HAP-1 (cell line): ENCODE measurements around the gene PGR.

Experiments used
- DNase-seq, 2 experiments: peaks; one replicate each; pipeline ENCODE4 v3.0.0-alpha.2; 2016 to 2020; ENCODE audit warnings: low spot score in 2 of 2
- H3K27me3 ChIP-seq: fragments of 250-450 bp; sonication (Bioruptor Pico); 2 replicates; pipeline ENCODE4 v1.5.1; 2020; ENCODE audit warnings: low read depth, mild to moderate bottlenecking, moderate library complexity
- H3K36me3 ChIP-seq: fragments of 250-450 bp; sonication (Bioruptor Pico); replicated peaks from 2 replicates; pipeline ENCODE4 v1.5.1; 2020; ENCODE audit warnings: mild to moderate bottlenecking
- H3K4me1 ChIP-seq: fragments of 250-450 bp; sonication (Bioruptor Pico); 2 replicates; pipeline ENCODE4 v1.5.1; 2020; ENCODE audit warnings: mild to moderate bottlenecking
- H3K4me3 ChIP-seq: fragments of 250-450 bp; sonication (Bioruptor Pico); 2 replicates; pipeline ENCODE4 v1.5.1; 2020; ENCODE audit warnings: mild to moderate bottlenecking, moderate library complexity
- H3K9me3 ChIP-seq: fragments of 250-450 bp; sonication (Bioruptor Pico); 2 replicates; pipeline ENCODE4 v1.5.1; 2020; ENCODE audit warnings: mild to moderate bottlenecking, moderate library complexity
- in situ Hi-C: fragments of 300-500 bp; cut with MboI; formaldehyde crosslinking; loops from 3 replicates; pipeline ENCODE4 v1.14.3; 2020; ENCODE audit warnings: low sequenced_read_pairs, inconsistent platforms, mixed read lengths

The PGR gene

GRCh38 chr11:101129203-101129943 lies at the start of gene PGR:
TSS of gene PGR (minus strand) at chr11:101129813. CDS start at chr11:101129070, 743 bp downstream.
- in situ Hi-C loops, result no loop called here
- peak; percentile 6 to 41 for DNase-seq
- no peaks in the 10 kb centered on the region for H3K9me3 ChIP-seq
- H3K36me3 ChIP-seq, result no peaks in the 10 kb centered on the region
- no peak within 1 kb of the TSS for H3K4me3 ChIP-seq
- peaks cover 80% of the 10 kb centered on the region for H3K27me3 ChIP-seq
- H3K4me1 ChIP-seq, result no peaks in the 10 kb centered on the region

GRCh38 chr11:101176381-101176780 lies 46.8 kb upstream of the PGR start:
- no peaks in the 10 kb centered on the region for H3K27me3 ChIP-seq
- no peak for DNase-seq
- no peaks in the 10 kb centered on the region for H3K4me1 ChIP-seq
- no peaks in the 10 kb centered on the region for H3K36me3 ChIP-seq
- no peaks in the 10 kb centered on the region for H3K9me3 ChIP-seq
- in situ Hi-C loops, result no loop called here
- H3K4me3 ChIP-seq, result no peak overlapping the region

GRCh38 chr11:101169944-101170343 lies 40.3 kb upstream of the PGR start:
- Histone ChIP-seq H3K27me3 (no peaks in the 10 kb centered on the region), H3K9me3 (no peaks in the 10 kb centered on the region), H3K36me3 (no peaks in the 10 kb centered on the region), H3K4me3 (no peak overlapping the region), H3K4me1 (no peaks in the 10 kb centered on the region)
- DNase-seq, result no peak
- in situ Hi-C loops, result no loop called here

GRCh38 chr11:101166038-101166437 lies 36.4 kb upstream of the PGR start:
- Histone ChIP-seq H3K27me3 (no peaks in the 10 kb centered on the region), H3K9me3 (no peaks in the 10 kb centered on the region), H3K4me1 (no peaks in the 10 kb centered on the region), H3K4me3 (no peak overlapping the region), H3K36me3 (no peaks in the 10 kb centered on the region)
- in situ Hi-C loops, result no loop called here
- DNase-seq, result no peak

DNA sequence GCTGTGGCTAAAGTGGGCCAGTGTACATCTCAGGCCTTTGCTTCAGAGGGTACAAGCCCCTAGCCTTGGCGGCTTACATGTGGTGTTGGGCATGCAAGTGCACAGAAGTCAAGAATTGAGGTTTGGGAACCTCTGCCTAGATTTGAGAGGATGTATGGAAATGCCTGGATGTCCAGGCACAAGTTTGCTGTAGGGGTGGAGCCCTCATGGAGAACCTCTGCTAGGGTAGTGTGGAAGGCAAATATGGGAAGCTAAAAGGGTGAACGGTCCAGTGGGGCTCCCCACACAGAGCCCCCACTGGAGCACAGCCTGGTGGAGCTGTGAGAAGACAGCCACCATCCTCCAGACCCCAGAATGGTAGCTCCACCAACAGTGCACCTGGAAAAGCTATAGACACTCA lies 28.5 kb upstream of the PGR start:
- Histone ChIP-seq H3K4me3 (no peak overlapping the region), H3K9me3 (no peaks in the 10 kb centered on the region), H3K4me1 (no peaks in the 10 kb centered on the region), H3K27me3 (no peaks in the 10 kb centered on the region), H3K36me3 (no peaks in the 10 kb centered on the region)
- in situ Hi-C loops, result no loop called here
- no peak for DNase-seq

DNA sequence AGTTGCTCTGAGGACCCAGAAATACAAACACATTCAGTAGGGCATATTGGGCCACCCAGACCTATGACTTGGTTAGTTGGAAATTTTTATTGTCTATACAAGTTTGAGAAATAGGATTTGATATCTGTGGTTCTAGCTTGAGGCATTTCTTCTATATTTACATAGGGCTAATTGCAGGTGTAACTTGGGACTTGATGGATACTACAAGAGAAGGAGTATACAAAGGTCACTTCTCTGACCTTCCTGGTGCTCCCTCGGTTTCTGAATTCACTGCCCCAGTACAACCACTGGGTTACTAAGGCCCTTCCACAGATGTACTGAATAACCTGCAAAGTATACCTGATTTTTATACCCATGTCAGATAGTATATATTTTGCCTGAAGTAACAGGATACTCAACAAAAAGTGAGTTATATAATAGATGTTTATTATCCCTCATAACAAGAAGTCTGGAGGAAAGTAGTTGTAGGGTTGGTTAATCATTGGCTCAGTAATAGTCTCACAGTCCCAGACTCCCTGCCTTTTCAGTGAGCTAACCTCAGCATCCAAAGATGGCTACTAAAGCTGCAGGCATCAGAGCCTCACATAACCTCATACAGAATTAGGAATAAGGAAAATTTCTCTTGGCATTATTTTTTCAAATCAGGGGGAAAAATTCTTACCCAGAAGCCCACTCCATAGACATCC lies 8.8 kb upstream of the PGR start:
- Histone ChIP-seq H3K27me3 (no peaks in the 10 kb centered on the region), H3K4me1 (no peaks in the 10 kb centered on the region), H3K9me3 (no peaks in the 10 kb centered on the region), H3K36me3 (no peaks in the 10 kb centered on the region), H3K4me3 (no peak overlapping the region)
- no peak for DNase-seq
- in situ Hi-C loops, result no loop called here

DNA sequence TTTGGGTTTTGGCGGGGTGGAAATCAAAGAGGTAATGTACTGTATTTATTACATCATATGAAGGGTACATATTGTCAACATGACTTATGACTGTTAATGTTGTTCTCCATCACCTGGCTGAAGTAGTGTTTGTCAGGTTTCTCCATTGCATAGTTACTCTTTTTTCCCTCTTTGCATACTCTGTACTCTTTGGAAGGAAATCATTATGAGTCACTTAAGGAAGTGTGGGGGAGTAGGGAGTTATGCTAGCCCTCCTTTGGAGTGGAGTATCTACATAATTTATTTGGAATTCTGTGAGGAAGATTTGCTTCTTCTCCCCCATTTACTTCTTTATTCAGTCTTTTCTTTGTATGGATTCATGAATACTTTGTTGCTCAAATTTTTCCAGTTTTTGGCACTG lies 3.6 kb upstream of the PGR start:
- Histone ChIP-seq H3K4me3 (no peak overlapping the region), H3K27me3 (peaks cover 48% of the 10 kb centered on the region), H3K36me3 (no peaks in the 10 kb centered on the region), H3K9me3 (no peaks in the 10 kb centered on the region), H3K4me1 (no peaks in the 10 kb centered on the region)
- in situ Hi-C loops, result no loop called here
- no peak for DNase-seq

DNA sequence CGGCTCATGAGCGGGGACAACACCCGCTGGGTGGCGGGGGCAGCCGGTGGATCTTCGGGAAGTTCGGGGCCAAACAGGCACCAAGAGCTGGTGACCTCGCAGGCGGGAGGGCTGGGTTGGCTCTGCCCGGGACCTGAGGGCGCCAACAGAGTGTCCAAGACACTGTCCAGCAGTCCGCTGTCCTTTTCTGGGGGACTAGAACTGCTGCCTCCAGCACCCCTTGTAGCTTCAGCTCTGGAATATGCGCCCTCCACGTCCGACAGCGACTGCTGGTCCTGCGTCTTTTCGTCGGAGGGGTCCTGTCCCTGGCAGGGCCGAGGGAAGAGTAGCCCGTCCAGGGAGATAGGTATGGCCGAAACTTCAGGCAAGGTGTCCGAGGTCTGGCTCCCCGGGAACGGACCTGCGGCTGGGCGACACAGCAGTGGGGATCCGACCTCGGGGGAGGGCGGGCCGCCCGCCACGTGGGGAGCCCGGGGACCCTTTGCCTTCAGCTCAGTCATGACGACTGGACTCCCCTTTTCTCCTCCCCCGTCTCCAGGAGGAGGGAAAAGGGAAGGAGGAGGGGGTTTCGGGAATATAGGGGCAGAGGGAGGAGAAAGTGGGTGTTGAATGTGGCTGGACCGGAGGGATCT lies 926 bp downstream of the PGR start:
- Histone ChIP-seq H3K36me3 (no peaks in the 10 kb centered on the region), H3K4me1 (no peaks in the 10 kb centered on the region), H3K9me3 (no peaks in the 10 kb centered on the region), H3K4me3 (no peak overlapping the region), H3K27me3 (peaks cover 86% of the 10 kb centered on the region)
- in situ Hi-C loops, result no loop called here
- no peak for DNase-seq

DNA sequence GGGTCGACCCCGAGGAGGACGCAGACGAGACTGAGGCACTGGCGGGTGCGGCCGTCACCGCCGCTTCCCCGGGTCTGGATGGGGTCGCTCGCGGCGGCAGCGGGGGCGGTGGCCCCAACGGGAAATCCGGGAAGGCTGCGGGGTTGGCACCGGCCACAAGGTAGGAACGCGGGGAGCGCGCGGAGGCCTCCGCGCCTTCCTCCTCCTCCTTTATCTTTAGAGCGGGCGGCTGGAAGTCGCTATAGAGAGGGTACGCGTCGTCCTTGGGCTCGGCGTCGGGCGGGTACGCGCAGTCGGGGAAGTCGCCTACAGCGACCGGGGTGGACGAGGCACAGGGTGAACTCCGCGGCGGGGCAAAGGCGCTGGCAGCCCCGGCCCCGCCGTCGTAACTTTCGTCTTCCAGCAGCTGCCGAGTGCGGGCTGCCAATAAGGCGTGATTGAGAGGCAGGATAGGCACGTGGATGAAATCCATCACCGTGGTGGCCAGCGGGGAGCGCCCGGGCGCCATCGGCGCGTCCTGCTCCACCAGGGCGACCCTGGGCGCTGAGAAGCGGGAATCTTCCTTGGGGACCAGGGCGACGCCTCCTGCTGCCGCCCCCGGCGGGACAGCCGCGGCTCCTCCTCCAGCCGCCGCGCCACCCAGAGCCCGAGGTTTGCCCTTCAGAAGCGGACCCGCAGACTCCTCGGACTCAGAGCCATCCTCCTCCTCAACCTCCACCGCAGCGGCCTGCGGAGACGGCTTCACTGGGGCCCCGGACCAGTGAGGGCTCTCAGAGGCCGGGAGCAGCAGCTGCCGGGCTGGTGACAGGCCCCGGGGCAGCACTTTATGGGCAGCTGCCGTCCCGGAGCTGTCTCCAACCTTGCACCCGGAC lies 1.7 kb downstream of the PGR start:
- H3K4me3 ChIP-seq, result peak overlapping the region; percentile 23
- no peaks in the 10 kb centered on the region for H3K4me1 ChIP-seq
- peaks cover 86% of the 10 kb centered on the region for H3K27me3 ChIP-seq
- in situ Hi-C loops, result no loop called here
- DNase-seq, result peak in 1 of 2 experiments; percentile 24
- H3K36me3 ChIP-seq, result no peaks in the 10 kb centered on the region
- H3K9me3 ChIP-seq, result no peaks in the 10 kb centered on the region

DNA sequence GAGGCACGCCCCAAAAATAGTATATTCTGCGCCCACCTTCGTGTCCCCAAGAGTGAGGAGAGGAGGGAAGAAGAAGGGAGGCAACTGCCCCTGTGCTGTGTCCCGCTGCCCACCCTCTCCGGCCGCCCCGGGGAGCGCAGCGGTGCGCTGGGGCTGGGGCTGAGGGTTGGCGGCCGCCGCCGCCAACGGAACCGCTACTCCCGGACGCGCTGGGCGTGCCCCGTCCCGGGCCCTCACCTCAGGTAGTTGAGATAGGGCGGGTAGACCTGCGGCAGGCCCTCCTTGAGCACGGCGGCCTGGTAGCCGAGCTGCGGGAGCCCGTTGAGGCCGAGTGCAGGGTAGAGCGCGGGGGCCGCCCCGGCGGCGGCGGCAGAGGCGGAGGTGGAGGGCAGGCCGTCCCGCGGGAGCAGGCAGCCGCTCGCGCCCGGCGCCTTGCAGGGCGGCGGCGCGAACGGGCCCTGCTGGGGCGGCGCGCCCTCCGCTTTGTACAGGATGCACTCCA lies 2.4 kb downstream of the PGR start:
- no peaks in the 10 kb centered on the region for H3K4me1 ChIP-seq
- peaks cover 79% of the 10 kb centered on the region for H3K27me3 ChIP-seq
- H3K9me3 ChIP-seq, result no peaks in the 10 kb centered on the region
- H3K36me3 ChIP-seq, result no peaks in the 10 kb centered on the region
- DNase-seq, result peak in 1 of 2 experiments; percentile 22
- in situ Hi-C loops, result no loop called here
- H3K4me3 ChIP-seq, result peak overlapping the region; percentile 23

DNA sequence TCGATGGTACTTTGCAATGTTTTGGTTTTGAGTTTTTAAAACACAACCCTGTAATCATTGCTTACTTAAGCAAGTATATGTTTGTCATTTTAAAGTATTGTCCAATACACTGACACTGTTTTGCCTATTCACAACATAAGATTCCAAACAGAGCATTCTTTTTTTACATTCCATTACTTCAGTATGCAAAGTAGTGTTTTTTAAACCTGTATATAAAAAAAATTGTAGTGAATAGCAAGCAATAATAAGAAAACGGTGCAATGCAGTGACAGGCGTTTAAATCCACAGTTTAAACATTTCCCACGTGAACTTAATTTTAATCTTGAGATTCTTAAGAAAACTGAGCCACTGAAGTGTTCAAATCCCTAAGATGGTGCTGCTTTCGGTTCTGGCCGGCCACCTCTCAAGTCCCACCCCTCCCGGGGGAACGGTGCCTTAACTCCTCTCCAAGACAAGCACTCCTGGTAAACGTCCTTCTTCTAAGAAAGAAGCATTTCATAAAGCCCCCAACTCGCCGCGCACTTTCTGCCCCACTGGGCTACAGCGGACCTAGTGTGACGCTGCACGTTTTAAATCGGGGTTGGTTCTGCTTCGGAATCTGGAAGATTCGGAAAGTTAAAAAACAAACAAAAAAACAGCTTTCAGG lies 2.9 kb downstream of the PGR start:
- Histone ChIP-seq H3K4me1 (no peaks in the 10 kb centered on the region), H3K9me3 (no peaks in the 10 kb centered on the region), H3K36me3 (no peaks in the 10 kb centered on the region), H3K4me3 (peak overlapping the region; percentile 23), H3K27me3 (peaks cover 73% of the 10 kb centered on the region)
- peak in 1 of 2 experiments; percentile 27 for DNase-seq
- in situ Hi-C loops, result no loop called here

- Histone ChIP-seq H3K36me3 (no peaks in the 10 kb centered on the region), H3K9me3 (no peaks in the 10 kb centered on the region), H3K4me3 (no peak overlapping the region), H3K27me3 (0 out of 2 replicates have a peak, but pooled peaks cover 2% of the 10 kb centered on the region), H3K4me1 (no peaks in the 10 kb centered on the region)
- in situ Hi-C loops, result no loop called here
- DNase-seq, result no peak
Observed at GRCh38 chr11:101115671-101116160, 13.9 kb downstream of the PGR start.

DNA sequence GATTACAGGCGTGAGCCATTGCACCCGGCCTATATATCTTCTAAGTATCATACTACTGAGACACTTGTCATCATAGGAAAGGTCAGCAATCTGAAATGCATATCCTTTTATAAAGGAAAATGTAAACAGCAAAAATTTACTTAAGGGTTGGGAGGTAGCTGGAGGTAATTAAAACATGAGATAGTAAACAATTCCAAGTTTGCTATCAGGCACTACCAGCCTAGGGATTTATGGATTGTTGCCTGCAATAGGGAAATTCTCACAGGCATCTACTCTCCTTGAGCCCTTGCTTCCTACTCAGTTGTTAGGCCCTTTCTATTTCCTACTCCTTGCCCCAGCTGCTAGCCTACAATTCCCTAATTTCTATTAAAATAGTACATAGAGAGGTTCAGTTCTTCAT lies 16.1 kb downstream of the PGR start:
- Histone ChIP-seq H3K4me1 (no peaks in the 10 kb centered on the region), H3K9me3 (no peaks in the 10 kb centered on the region), H3K27me3 (no peaks in the 10 kb centered on the region), H3K4me3 (no peak overlapping the region), H3K36me3 (no peaks in the 10 kb centered on the region)
- no peak for DNase-seq
- in situ Hi-C loops, result no loop called here
